Coronary artery (tissue), 2 donors: Measurements from ENCODE around the gene TMEM131L.

ENCODE experiments used
- DNase-seq: peaks from one replicate; pipeline ENCODE4 v3.0.0-alpha.2; 2017; ENCODE audit warnings: low spot score
- H3K27ac ChIP-seq, 2 donors: fragments of 200-600 bp; sonication (generic); one replicate each; pipeline ENCODE4 v1.5.1; 2016 to 2019
- H3K4me3 ChIP-seq: fragments of 200-600 bp; sonication (generic); 2 replicates; pipeline ENCODE4 v1.5.1; 2016; ENCODE audit warnings: mild to moderate bottlenecking, moderate library complexity
- CTCF ChIP-seq: fragments of 200-600 bp; sonication (generic); IDR thresholded peaks from one replicate; pipeline ENCODE4 v1.5.1; 2019; ENCODE audit warnings: antibody characterized with exemption

Gene TMEM131L

GRCh38 chr4:153481478-153481877 lies 15.3 kb downstream of the TMEM131L start:
- TF ChIP-seq CTCF, result no peak
- no peak overlapping the region for H3K27ac ChIP-seq
- no peak overlapping the region for H3K4me3 ChIP-seq
- no peak for DNase-seq

GRCh38 chr4:153483432-153484418 lies 17.6 kb downstream of the TMEM131L start:
- H3K4me3 ChIP-seq, result peak overlapping the region; percentile 43
- no peak for TF ChIP-seq CTCF
- peak overlapping the region; percentile 33 to 35 for H3K27ac ChIP-seq
- DNase-seq, result no peak

GRCh38 chr4:153485359-153485758 lies 19.2 kb downstream of the TMEM131L start:
- no peak for DNase-seq
- no peak overlapping the region for H3K4me3 ChIP-seq
- TF ChIP-seq CTCF, result no peak
- peak overlapping the region; percentile 83 to 94 for H3K27ac ChIP-seq

- H3K27ac ChIP-seq, result peak overlapping the region; percentile 83 to 94
- no peak overlapping the region for H3K4me3 ChIP-seq
- TF ChIP-seq CTCF, result no peak
- no peak for DNase-seq
Observed at GRCh38 chr4:153485860-153486259, 19.7 kb downstream of the TMEM131L start.

GRCh38 chr4:153486281-153487151 lies 20.4 kb downstream of the TMEM131L start:
- H3K4me3 ChIP-seq, result peak overlapping the region; percentile 14
- H3K27ac ChIP-seq, result peak overlapping the region; percentile 83 to 94
- TF ChIP-seq CTCF, result no peak
- DNase-seq, result no peak

- peak overlapping the region; percentile 65 for H3K4me3 ChIP-seq
- TF ChIP-seq CTCF, result no peak
- DNase-seq, result no peak
- peak overlapping the region; percentile 83 to 94 for H3K27ac ChIP-seq
Observed at GRCh38 chr4:153488006-153488891, 22.1 kb downstream of the TMEM131L start.
